Stimulated activated CD4-positive, alpha-beta T cell treated with anti-CD3 and anti-CD28 coated beads, TNF-alpha, amount 100 ng/mL, for 1 hour (primary cell): ENCODE results near the gene NR2F2.

ENCODE experiments used
- DNase-seq, 3 donors: peaks; one replicate each; pipeline ENCODE4 v3.0.0-alpha.2; 2020; ENCODE audit warnings: low read depth in 3 of 3, low spot score in 1 of 3

NR2F2 gene

GRCh38 chr15:96316953-96317629 lies 13.4 kb upstream of the NR2F2 start:
- no peak for DNase-seq

GRCh38 chr15:96320107-96320506 lies 10.4 kb upstream of the NR2F2 start:
- no peak for DNase-seq

GRCh38 chr15:96320703-96321638 lies 9.5 kb upstream of the NR2F2 start:
- no peak for DNase-seq

DNA sequence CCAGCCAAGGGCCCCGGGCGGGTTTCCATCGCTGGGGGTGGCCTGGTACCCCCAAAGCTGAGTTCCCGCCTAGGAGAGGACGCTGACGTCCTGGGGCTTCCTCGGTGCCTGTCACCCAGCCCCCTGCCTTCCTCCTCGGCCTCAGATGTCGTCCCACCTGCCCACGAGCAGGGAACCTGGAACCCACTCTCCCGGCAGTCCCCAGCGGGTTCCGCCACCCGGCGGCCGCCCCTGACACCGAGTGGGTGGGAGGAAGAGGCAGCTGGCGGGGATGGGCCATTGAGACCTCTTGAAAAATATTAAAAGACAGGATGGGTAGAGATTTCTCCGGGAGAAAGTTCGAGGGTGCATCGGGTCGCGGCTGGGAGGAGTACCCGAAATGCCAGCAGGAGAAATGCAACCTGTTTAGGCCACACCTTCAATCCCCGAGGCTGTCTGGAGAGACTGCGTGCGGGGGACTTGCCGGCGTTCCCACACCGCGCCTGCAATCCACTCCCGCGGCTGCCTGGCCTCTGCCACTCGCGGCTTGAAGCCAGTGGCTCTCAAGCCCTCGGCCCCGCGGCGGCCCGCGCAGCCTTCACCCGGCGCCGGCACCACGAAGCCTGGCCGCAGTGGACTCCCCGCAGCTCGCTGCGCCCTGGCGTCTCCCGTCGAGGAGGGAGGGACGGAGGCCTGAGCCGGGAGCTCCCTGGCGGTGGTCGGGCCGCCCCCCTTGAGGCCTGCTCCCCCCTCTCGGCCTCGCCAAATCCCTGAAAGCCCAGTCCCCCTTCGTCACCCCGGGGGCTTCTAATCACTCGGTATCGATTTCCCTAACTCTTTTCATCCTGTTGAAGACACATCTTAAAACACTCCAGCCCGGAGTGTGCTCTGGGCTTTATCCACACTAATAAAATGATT lies 8.6 kb upstream of the NR2F2 start:
- no peak for DNase-seq

- DNase-seq, result no peak
Measured at GRCh38 chr15:96322536-96323318, 7.8 kb upstream of the NR2F2 start.

DNA sequence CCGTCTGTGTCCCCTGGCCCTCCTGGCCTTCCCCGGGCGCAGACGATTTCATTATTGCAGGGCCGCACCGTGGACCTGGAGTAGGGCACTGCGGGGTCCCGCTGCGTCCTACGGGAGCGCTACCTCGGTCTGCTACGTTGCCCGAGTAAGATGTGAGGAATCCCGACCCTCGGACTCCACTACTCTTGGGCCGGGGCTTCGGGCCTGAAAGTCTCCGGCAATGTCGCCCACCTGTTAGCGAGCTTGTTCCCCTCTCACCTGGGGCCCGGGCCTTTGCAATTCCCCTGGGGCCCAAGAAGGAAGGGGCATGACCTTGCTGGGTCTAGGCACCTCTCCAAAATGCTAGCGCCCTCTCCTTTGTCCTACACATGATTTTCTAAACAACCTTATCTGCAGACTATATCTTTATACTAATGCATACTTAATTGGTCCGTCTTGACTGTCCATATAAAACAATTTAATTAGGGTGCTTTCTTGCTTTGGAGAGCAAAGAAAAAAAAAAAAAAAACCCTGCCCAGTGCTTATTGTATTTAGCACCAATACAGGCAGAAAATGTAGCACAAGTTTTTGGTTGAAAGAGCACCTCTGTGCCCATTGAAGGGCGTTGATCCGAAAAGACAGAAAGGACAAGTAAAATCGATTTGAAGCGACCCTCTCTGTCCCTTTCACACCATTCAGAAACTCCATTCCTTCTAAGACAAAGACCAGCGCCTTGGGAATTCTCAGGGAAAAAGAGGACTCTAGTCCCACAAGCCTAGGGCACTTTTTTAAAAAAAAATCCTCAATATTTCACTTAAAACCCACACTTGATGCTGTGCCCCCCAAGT lies 7.0 kb upstream of the NR2F2 start:
- DNase-seq, result no peak

GRCh38 chr15:96324192-96324895 lies 6.2 kb upstream of the NR2F2 start:
- no peak for DNase-seq

DNA sequence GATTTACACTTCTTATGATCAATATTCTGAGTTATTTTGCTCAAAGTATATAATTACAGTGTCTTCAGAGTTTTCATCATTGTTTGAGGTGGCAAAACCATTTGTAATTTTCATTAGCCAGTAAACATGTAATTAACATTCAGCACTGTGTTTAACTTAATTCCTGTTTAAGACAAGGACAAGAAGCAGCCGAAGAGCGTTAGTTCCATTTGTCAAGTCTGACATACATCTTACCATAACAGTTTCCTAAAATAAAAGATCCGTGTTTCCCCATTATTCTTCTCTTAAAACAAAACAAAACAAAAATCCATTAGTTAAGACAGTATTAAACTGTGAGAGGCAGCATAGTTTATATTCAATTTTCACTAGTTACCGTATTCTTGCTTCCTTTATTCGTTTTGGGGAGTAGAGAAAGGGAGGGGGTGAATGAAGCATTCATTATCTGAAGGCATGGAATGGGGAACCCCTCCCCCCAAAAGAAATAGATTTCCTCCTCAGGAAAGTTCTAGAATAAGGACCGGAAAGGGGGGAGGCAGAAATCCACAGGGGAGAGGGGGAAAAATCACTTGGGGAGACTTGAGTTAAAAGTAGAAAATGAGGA lies 5.5 kb upstream of the NR2F2 start:
- DNase-seq, result no peak

GRCh38 chr15:96325541-96326327 lies 4.8 kb upstream of the NR2F2 start:
- DNase-seq, result no peak

- DNase-seq, result no peak
Measured at GRCh38 chr15:96326328-96327154, 4.0 kb upstream of the NR2F2 start.

GRCh38 chr15:96327155-96327741 lies 3.3 kb upstream of the NR2F2 start:
- no peak for DNase-seq

GRCh38 chr15:96328181-96328876 lies 2.2 kb upstream of the NR2F2 start:
- no peak for DNase-seq

DNA sequence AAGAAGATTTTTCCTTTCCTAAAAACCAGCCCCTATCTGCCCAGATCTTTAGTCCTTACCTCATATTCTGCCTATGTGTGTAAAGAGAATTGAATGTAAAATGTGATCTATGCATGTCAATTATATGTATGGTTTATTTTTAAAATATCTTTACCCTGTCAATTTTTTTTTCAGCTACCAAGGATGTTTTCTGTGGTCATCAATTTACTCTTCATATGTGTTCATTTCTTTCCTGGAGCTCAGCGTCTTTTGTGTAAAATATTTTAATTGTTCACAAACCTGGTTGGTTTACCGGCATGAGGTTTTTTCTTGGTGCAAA lies 1.7 kb upstream of the NR2F2 start:
- no peak for DNase-seq

DNA sequence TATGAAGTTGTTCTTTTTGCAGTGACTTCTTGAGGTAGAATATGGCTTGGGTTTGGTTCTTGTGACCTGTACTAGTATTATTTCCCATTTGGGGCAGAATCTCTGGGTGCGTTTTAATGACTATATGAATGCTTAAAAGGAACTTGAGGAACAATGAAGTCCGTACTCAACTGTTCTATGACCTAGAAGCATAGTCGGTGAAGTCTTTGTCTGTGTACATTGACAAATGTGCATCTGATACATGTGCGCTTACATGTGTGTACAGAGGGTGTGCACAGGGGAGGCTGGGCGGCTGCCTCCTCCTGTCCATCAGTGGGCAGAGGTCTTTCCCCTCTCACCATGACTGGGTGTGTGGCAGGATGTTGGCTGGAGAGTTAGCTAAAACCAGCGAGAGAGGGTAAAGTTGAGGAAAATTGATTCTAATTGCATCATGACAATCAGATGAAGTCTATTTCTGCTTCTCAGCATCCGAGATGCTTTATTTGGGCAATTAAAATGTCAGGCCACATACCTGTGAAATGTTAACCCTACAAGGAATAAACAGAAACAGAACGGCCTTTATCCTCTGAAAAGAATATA lies 1.0 kb upstream of the NR2F2 start:
- DNase-seq, result no peak

DNA sequence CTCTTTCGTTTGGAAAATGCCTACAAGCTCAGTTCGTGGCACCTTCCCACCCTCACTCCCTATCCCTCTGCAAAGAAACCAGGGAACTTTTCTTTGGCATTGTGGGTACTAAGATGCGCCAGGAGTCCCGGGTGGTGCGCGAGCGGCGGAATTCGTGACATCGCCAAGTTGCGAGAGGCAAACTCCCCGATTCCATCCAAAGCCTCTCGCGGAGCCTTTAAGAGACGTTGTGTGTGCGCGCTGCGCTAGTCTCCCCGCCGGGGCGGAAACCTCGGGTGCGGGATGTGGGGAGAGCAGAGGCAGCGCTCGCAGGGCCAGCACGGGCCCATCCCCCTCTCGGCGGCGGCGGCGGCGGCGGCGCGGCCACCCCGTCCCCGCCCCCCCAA lies 443 bp upstream of the NR2F2 start:
- no peak for DNase-seq
